ENCODE results near the gene TM4SF1.

Gene TM4SF1

GRCh38 chr3:149375501-149376196, 1.8 kb downstream of the TM4SF1 start:
- DNase-seq (ENCODE audit: low read depth) = no peak

GRCh38 chr3:149374793-149375500, 2.5 kb downstream of the TM4SF1 start:
- no peak for DNase-seq (ENCODE audit: low read depth)

- DNase-seq (ENCODE audit: low read depth) = no peak
These were observed 3.1 kb downstream of the TM4SF1 start for GRCh38 chr3:149374391-149374790.

- no peak for DNase-seq (ENCODE audit: low read depth)
These were observed 4.0 kb downstream of the TM4SF1 start for GRCh38 chr3:149373235-149374125.

GRCh38 chr3:149371723-149372114, 5.7 kb downstream of the TM4SF1 start:
- no peak for DNase-seq (ENCODE audit: low read depth)

- no peak for DNase-seq (ENCODE audit: low read depth)
These were observed 6.3 kb downstream of the TM4SF1 start for GRCh38 chr3:149371001-149371722.

GRCh38 chr3:149369991-149370866, 7.2 kb downstream of the TM4SF1 start:
- DNase-seq (ENCODE audit: low read depth) = no peak

GRCh38 chr3:149368674-149369497, 8.6 kb downstream of the TM4SF1 start:
- no peak for DNase-seq (ENCODE audit: low read depth)

- no peak for DNase-seq (ENCODE audit: low read depth)
These were observed 9.2 kb downstream of the TM4SF1 start for GRCh38 chr3:149368201-149368673.

- no peak for DNase-seq (ENCODE audit: low read depth)
These were observed 10.3 kb downstream of the TM4SF1 start for GRCh38 chr3:149366941-149367840.

- DNase-seq (ENCODE audit: low read depth) = no peak
These were observed 11.4 kb downstream of the TM4SF1 start for GRCh38 chr3:149366031-149366430.

- DNase-seq (ENCODE audit: low read depth) = no peak
These were observed 12.8 kb downstream of the TM4SF1 start for GRCh38 chr3:149364624-149365023.

GRCh38 chr3:149363053-149363452, 14.4 kb downstream of the TM4SF1 start:
- no peak for DNase-seq (ENCODE audit: low read depth)

- DNase-seq (ENCODE audit: low read depth) = no peak
These were observed 15.1 kb downstream of the TM4SF1 start for GRCh38 chr3:149362366-149362765.

- DNase-seq (ENCODE audit: low read depth) = no peak
These were observed 20.8 kb downstream of the TM4SF1 start for GRCh38 chr3:149356630-149357029.

- no peak for DNase-seq (ENCODE audit: low read depth)
These were observed 21.3 kb downstream of the TM4SF1 start for GRCh38 chr3:149356044-149356592.

- DNase-seq (ENCODE audit: low read depth) = no peak
These were observed 23.8 kb downstream of the TM4SF1 start for GRCh38 chr3:149353581-149354184.

- DNase-seq (ENCODE audit: low read depth) = no peak
These were observed 24.9 kb downstream of the TM4SF1 start for GRCh38 chr3:149352556-149352955.

Measured in HS-27A (cell line).